Measurements from ENCODE around the gene CRACDL.

The CRACDL gene, protein sequence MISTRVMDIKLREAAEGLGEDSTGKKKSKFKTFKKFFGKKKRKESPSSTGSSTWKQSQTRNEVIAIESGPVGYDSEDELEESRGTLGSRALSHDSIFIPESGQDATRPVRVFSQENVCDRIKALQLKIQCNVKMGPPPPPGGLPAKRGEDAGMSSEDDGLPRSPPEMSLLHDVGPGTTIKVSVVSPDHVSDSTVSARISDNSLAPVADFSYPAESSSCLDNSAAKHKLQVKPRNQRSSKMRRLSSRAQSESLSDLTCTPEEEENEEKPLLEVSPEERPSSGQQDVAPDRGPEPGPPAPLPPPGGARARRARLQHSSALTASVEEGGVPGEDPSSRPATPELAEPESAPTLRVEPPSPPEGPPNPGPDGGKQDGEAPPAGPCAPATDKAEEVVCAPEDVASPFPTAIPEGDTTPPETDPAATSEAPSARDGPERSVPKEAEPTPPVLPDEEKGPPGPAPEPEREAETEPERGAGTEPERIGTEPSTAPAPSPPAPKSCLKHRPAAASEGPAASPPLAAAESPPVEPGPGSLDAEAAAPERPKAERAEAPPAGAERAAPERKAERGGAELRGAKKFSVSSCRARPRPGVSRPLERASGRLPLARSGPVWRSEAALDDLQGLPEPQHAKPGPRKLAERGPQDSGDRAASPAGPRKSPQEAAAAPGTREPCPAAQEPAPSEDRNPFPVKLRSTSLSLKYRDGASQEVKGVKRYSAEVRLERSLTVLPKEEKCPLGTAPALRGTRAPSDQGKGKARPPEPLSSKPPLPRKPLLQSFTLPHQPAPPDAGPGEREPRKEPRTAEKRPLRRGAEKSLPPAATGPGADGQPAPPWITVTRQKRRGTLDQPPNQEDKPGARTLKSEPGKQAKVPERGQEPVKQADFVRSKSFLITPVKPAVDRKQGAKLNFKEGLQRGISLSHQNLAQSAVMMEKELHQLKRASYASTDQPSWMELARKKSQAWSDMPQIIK

DNA sequence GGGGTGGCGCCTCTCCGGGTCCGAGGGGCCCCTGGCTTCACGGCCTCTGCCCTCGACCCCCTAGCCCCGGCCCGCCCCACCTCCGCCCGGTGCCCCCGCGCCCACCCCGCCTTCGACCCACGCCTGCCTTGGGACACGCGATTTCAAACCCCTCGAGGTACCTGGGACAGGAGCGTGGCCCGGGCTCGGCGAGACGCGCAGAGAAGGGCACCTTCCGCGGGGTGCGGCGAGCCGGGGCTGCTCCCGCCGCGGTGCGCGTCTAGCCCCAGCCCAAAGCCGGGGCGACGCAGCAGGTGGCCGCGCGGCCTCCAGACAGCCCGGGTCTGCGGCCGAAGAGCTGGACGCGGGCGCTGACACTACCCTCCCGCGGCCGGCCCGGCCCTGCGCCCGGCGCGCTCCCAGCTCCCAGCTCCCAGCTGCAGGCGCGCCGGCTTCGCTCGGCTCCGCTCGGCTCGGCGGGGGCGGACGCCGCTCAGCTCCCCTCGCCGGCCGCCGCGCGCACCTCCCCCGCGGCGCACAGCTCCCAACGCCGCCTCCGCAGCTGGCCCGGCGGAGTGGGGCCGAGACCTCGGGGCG is at the start of gene CRACDL:
Gene CRACDL (minus strand): TSS at position 449 of the 576 bp plus-strand sequence. CDS start 89,425 bp downstream, outside the sequence.
- in situ Hi-C loops (cut with MboI; ENCODE audit: low sequenced_read_pairs) = no loop called here

DNA sequence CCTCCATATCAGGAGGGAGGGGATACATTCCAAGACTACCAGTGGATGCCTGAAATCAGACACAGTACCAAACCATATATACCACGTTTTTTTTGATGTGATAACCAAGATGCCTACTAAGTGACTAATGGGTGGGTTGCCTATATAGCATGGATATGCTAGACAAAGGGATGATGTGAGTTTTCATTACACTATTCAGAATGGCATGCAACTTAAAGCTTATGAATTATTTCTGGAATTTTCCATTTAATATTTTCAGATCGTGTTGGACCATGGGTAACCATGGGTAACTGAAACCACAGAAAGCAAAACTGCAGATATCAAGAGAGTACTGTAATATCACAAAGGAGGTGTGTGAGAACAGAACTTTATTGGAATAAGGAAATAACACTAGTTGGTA is 39.6 kb upstream of the CRACDL start:
- in situ Hi-C loops (cut with MboI; ENCODE audit: low sequenced_read_pairs) = no loop called here

DNA sequence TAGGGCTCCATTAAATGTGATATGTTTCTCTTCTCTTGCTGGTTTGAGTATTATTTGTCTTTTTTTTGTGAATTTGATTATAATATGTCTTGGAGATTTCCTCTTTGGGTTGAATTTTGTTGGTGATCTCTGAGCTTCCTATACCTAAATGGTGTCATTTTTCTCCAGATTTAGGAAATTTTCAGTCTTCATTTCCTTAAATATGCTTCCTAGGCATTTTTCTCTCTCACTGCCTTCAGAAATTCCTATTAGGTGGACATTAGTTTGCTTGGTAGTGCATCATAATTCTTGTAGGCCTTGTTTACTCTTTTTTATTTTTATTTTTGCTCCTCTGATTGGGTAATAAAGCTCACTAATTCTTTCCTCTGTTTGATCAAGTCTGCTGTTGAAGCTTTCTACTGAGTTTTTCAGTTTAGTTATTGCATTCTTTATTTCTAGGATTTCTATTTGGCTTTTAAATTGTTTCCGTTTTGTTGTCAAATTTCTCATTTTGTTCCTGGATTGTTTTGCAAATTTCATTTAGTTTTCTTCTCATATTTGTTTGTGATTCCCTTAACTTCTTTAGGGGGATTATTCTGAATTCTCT is 36.6 kb upstream of the CRACDL start:
- in situ Hi-C loops (cut with MboI; ENCODE audit: low sequenced_read_pairs) = no loop called here

DNA sequence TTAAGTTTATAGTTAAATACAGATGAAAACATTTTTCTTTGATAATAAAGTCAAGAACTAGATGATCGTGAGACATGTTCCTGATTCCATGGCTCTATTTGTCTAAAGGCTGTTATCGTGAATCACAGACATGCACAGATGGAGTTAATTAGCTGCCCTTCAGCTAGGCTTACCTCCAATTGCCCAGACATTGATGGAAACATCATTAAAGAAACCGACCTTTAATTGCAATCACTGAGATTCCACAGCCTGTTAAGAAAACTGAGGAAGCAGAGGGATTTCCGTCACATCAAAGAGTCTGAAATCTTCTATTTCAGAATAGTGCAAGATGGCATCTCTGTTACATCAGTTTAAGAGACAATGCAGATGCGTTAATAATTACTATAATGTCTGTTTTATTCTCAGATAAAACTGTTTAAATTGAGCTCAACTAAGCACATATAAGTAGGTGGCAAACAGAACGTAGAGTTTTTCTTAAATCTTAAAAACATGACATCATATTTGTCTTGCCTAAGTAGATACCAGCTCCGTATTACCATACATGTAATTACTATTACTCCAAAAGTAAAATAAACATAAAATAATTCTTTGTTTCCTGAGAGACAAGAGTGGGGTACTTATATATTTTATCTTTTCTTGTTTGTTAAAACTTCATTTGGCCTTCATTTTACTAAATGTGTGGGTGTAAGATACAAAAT is 23.9 kb upstream of the CRACDL start:
- in situ Hi-C loops (cut with MboI; ENCODE audit: low sequenced_read_pairs) = no loop called here

DNA sequence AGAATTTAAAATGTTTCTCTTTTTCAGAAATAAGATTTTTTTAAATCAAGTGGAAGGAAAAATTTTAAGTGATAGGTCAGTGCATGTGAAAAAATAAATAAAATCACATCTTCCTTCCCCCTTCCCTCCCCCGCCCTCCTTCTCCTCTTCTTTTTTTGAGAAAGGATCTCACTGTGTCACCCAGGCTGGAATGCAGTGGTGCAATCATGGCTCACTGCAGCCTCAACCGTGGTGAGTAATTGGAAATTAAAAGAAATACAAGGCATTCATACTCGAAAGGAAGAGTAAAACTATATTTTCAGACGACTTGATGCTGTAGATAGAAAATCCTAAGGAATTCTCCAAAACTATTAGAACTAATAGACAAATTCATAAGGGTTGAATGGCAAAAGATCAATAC is 16.9 kb upstream of the CRACDL start:
- in situ Hi-C loops (cut with MboI; ENCODE audit: low sequenced_read_pairs) = no loop called here

DNA sequence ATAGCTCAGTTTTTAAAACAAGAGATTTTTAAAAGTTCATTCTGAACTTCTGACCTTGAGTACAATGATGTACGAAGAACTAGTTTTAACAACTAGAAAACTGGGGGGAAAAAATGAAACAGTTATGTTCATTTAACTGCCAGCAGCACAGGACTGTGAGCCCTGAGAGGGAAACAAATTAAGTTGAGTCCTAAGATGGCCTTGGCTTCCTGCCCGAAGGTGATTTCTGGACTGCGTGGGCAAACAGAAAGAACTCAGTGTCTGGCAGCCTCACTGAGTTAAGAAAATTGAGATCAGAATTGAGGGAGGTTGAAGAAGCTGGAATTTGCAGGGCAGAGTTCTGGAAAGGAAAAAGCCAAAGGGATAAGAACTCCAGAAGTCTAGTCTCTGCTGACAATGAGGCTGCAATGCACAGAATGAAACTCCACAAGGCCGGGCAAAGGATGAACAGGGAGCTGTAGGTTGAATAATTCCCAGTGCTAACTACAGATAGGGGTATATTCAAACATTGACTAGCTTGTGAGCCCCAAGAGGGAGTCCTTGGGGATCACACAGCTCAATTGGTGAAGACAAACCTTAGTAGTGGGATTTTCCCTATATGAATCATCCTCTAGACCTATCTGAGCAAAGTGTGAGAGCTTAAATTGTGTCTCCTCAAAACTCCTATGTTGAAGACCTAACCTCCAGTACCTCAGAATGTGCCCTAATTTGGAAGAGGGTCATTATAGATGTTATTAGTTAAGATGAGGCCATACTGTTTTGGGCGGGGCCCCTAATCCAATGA is 13.1 kb upstream of the CRACDL start:
- in situ Hi-C loops (cut with MboI; ENCODE audit: low sequenced_read_pairs) = no loop called here

DNA sequence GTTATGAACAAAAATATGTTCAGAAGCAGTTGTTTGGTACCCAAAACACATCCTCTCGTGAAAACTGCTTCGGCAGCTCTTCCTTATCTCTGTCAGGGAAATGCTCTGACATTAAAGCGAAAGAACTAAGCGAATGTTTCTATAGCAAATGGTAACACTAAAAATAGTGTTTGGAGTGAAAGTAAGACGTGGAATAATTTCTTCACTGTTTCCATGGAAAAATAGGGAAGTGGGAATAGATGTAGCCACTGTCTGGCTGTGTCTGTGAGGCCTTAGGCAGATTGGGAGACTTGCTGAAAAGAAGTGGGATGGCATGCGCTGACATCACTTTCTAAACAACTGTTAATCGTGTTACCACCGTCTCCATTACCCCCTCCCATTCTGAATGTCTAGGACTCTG is 11.5 kb upstream of the CRACDL start:
- in situ Hi-C loops (cut with MboI; ENCODE audit: low sequenced_read_pairs) = no loop called here

DNA sequence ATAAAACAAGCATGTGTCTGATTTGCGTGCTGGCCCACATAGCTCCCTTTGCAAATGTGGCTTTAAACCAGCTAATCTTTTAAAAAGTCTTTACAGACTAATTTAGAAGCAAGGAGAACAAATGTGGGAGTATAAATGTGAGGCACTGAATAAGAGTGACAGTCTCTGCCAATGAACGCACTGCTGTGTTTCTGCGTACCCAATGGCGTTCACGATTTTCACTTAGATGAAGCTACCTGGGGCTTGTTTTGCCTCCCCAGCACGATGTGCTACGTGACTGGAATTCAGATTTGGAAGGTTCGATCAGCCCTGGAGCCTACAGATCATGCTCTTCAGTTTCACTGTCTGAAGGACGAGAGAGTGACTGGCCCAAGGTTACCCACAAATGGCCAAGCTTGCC is 10.8 kb upstream of the CRACDL start:
- in situ Hi-C loops (cut with MboI; ENCODE audit: low sequenced_read_pairs) = no loop called here

DNA sequence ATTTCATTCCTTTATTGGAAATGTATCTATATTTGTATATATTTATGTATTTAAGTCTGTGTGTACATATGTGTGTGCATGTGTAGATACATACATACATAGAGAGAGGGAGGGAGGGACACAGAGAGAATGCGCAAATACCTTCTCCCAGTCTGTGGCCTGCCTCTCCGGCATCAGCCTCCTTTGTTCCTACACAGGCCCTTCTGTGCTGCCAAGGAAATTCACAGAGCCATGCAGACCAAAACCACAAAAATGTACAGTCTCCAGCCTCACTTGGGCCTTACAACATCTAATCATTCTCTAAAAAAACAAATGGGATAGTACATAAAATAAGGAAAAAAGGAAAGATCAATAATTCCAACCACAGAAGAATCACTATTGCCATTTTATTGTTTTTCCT is 8.8 kb upstream of the CRACDL start:
- in situ Hi-C loops (cut with MboI; ENCODE audit: low sequenced_read_pairs) = no loop called here

DNA sequence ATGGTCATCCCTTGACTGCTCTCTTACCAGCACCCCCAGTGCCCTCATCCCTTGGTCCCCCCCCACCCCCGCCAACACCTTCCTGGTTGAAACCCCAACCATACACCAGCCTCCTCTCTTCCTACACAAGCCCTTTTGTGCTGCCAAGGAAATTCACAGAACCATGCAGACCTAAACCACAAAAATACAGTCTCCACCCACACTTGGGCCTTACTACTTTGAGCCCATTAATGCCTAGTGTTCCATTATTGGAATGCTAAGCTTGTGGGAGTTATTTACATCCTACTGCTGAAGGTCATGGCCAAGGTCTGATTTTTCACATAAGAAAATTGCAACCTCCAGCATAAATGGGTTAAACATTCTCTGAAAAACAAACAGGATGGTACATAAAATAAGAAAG is 4.1 kb upstream of the CRACDL start:
- in situ Hi-C loops (cut with MboI; ENCODE audit: low sequenced_read_pairs) = no loop called here

DNA sequence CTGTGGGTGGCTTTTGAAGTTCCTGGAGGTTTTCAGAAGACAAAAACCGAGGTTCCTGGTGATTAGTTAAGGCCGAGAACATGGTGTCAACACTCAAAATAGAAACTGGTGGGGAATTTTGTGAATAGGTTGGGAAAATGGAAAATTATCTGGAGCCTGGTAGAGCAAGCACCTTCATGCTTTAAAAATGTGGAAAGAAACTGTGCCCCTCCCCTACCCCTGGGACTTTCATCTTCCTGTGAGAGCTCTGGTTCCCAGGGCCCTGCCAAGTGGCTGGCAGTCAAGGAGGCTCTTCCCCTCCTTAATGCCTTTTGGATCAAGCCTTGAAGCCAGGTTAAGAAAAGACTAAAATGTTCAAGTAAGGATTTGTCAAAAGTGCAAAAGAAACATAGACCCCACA is 1.9 kb upstream of the CRACDL start:
- in situ Hi-C loops (cut with MboI; ENCODE audit: low sequenced_read_pairs) = no loop called here

DNA sequence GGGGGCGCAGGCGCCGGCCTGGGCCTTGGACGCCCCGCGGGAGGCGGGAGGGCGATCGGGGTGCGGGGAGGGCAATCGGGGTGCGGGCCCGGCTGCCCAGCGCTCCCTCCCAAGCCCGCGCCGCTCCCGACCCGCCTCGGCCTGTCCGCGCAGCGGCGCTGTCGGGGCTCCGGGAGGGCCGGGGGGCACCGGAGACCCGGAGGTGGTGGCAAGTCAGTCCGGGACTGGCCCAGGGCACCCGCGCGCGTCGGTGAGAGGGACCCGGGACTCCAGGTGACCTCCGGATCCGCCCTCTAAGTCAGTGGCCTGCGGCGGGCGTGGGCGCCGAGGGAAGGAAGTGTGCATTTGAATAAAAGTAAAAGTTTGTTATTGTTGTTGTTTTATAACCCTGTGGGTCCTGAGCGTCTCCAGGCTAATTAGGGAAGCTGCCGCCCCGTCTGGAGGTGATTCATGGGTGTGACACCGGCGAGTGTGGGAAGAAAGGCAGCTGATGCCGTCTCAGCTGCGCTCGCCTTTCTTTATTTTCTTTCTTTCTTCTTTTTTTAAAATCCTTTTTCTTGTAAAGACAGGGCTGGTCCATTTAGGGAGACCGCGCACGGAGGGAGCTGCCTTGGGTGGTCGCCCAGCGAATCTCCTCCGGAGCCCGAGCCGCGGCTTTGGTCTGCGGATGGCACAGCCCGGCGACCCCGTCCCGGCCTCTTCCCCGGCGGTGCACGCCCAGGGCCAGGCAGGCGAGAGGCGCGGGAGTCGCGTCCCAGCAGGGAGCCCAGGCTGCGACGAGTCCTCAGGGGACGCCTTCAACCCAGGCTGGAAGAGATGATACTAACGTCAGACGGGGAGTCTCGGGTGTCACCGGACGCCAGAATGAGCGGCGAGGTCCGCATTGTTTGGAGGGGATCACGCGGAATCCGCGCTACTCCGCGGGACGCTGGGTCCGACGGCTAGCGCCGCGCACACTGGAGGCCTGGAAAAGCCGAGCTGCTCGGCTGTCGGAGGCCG is 627 bp upstream of the CRACDL start:
- in situ Hi-C loops (cut with MboI; ENCODE audit: low sequenced_read_pairs) = no loop called here

DNA sequence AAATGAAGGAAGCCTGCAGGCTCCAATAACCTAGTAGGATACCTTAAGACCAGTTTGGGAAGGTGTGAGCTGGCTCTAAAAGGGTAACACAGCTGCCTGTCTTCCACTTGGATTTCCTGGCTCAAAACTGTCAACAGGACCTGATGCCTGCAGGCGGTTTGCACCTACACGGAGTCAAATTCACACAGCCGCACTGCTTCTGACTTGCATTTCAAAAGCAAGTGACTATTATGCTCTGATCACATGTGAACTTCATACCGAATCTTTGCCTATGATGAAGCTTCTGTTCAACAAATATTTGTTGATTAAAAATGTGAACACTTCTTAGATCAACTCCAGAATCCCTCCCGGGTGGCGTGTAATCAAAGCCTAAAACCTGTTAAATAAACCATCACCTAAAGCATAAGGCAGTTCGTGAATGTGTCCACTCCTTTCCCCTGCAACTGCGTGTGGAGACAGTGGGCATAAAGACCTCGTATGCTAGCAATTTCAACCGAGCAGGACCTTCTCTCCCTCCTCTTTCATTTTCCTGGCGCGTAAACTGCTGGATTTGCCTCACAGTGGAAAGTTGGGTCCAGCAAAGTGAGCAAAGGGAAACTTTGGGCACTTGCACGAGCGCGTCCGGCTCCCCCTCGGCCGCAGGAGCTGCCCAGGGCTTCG is 784 bp downstream of the CRACDL start:
- in situ Hi-C loops (cut with MboI; ENCODE audit: low sequenced_read_pairs) = no loop called here

DNA sequence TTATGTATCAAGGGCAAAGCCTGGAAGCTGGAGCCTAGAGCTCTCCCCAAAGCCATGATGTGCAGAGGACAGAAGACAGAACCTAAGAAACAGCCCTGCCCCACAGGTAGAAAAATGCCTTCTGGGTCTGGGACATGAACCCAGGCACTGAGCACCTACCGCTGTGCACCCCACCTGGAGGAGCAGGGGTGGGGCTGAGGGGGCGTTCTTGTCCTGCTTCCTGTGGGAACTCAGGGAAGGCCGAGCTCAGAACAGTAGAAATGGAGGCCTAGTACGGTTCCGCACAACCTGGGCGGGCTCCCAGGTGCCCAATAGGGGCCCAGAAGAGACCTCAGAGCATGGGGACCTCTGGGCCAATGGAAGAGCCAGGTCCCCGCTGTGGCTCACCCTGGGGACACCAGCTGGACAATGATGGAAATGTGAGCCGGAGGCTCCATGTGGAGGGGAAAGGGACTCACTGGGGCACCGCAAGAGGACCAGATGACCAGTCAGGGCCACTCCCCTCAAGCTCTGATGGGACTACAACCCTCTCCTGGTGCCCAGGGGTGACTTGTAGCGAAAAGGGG is 3.2 kb downstream of the CRACDL start:
- in situ Hi-C loops (cut with MboI; ENCODE audit: low sequenced_read_pairs) = no loop called here

DNA sequence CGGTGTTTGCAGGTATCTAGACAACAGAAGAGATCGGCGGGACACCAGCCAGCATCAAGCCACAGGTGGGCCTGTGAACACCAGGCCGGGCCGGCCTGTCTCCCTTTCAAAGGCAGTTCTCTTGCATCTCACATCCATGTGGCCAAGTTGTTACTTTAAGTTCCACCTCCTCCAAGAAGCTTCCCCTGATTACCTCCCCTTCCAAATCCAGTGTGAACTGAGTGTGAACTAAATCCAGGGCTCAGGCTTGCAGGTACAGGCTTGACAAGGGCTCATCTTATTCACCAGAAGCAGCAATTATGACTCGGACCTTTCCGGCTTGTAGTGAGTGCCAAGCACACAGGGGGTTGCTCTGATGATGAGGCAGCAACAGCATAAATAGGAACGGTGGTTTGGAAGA is 3.9 kb downstream of the CRACDL start:
- in situ Hi-C loops (cut with MboI; ENCODE audit: low sequenced_read_pairs) = no loop called here

DNA sequence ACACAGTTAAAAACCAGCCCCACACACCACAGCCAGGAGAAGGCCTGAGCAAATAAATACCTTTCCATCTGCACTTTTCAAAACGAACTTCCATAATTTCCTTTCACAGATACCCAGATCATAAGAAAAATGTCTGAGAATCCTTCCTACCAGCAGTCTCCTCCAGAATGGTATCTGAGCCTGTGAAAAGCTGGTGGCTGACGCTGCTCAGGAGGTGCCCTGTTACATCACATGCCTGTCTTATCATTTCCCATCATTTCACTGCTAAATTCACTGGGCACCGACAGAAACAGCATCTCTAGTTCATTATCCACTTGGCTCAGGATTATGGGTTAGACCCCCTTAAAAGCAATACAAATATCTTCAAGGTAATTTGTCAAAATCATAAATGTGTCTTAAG is 4.4 kb downstream of the CRACDL start:
- in situ Hi-C loops (cut with MboI; ENCODE audit: low sequenced_read_pairs) = no loop called here

DNA sequence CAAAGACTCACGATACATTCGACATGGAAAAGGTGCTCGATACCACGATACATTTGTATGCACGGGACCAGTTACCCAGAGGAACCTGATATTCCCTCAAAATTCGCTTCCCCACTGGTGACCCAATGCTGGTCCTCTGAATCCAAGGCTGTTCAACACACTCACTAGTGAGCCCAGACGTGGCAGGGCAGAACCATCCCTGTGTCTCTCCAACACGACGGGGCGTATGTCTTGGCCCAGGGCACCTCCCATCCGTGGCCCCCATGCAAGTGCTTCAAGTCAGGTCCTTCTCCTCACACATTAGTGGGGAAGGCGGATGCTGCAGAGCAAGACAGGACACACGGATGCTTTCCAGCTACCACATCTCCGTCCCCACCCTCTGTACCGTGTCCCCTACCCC is 6.1 kb downstream of the CRACDL start:
- in situ Hi-C loops (cut with MboI; ENCODE audit: low sequenced_read_pairs) = no loop called here

DNA sequence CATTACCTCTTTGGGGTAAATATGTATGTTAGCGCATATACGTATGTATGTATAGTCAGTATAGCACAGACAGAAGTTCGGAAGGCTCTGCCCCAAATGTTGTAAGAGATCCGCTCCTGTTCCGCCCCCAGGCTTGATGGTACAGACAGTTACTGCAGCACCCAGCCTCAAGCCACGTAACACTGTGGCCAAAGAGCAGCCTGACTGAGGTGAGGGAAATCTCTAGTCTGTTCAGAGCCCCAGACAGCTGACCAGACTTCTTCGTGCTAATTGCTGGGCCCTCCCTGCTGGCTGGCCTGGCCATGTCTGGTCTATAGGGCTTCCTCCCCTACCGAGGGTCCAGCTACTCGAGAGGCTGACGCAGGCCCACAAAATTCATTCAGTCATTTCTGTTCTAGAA is 7.8 kb downstream of the CRACDL start:
- in situ Hi-C loops (cut with MboI; ENCODE audit: low sequenced_read_pairs) = no loop called here

Measured in hTERT RPE-1 (cell line).